Activated T-cell treated with anti-CD3 and anti-CD28 coated beads for 4 hours (primary cell): Measurements from ENCODE around the gene NPHP3.
A peak's percentile ranks its signal among the peaks of the same experiment; 100 is the strongest.

ENCODE experiments used
- DNase-seq: peaks from one replicate; pipeline ENCODE4 v3.0.0-alpha.2; 2020

NPHP3 gene

GRCh38 chr3:132695422-132695821 is 26.8 kb downstream of the NPHP3 start:
- no peak for DNase-seq

- no peak for DNase-seq
These were observed 27.2 kb downstream of the NPHP3 start for GRCh38 chr3:132694991-132695390.

- DNase-seq, result no peak
These were observed 32.2 kb downstream of the NPHP3 start for GRCh38 chr3:132690040-132690439.

- no peak for DNase-seq
These were observed 40.0 kb downstream of the NPHP3 start for GRCh38 chr3:132682201-132682600.

- DNase-seq, result no peak
These were observed 40.8 kb downstream of the NPHP3 start for GRCh38 chr3:132681421-132681820.

GRCh38 chr3:132679911-132680310 is 42.3 kb downstream of the NPHP3 start:
- DNase-seq, result no peak

GRCh38 chr3:132675408-132675807 is 46.8 kb downstream of the NPHP3 start:
- DNase-seq, result no peak

GRCh38 chr3:132669256-132669777 is 52.9 kb downstream of the NPHP3 start:
- no peak for DNase-seq

- DNase-seq, result no peak
These were observed 56.9 kb downstream of the NPHP3 start for GRCh38 chr3:132665230-132665745.

GRCh38 chr3:132662212-132662611 is 60.0 kb downstream of the NPHP3 start:
- no peak for DNase-seq

- DNase-seq, result no peak
These were observed 61.1 kb downstream of the NPHP3 start for GRCh38 chr3:132661101-132661500.

- no peak for DNase-seq
These were observed 61.5 kb downstream of the NPHP3 start for GRCh38 chr3:132660811-132661070.

- DNase-seq, result peak; percentile 49
These were observed 62.0 kb downstream of the NPHP3 start, which contains the start of gene UBA5 for GRCh38 chr3:132660052-132660810. UBA5 (plus strand) TSS chr3:132660329; CDS start chr3:132660538, 209 bp downstream.

GRCh38 chr3:132659365-132660051 is 62.7 kb downstream of the NPHP3 start, which contains the start of gene ACAD11:
ACAD11 (minus strand) TSS chr3:132659809; CDS start chr3:132659751, 58 bp downstream.
- DNase-seq, result no peak

- DNase-seq, result no peak
These were observed 63.2 kb downstream of the NPHP3 start for GRCh38 chr3:132659000-132659364.

GRCh38 chr3:132657869-132658747 is 64.1 kb downstream of the NPHP3 start:
- DNase-seq, result no peak

GRCh38 chr3:132655471-132655870 is 66.7 kb downstream of the NPHP3 start:
- no peak for DNase-seq

GRCh38 chr3:132654721-132655120 is 67.5 kb downstream of the NPHP3 start:
- no peak for DNase-seq

- no peak for DNase-seq
These were observed 68.0 kb downstream of the NPHP3 start for GRCh38 chr3:132654190-132654589.

- DNase-seq, result no peak
These were observed 69.5 kb downstream of the NPHP3 start for GRCh38 chr3:132652640-132653270.

- no peak for DNase-seq
These were observed 72.1 kb downstream of the NPHP3 start for GRCh38 chr3:132650153-132650552.

- DNase-seq, result no peak
These were observed 77.2 kb downstream of the NPHP3 start for GRCh38 chr3:132645058-132645457.

GRCh38 chr3:132643366-132643765 is 78.8 kb downstream of the NPHP3 start:
- DNase-seq, result no peak
